Fibroblast of gingiva (primary cell): ENCODE results near the gene DROSHA.
"Not testable (repeated sequence)": the region's sequence is repeated elsewhere in the genome, so short reads cannot be mapped to it uniquely, and the experiment has no call there.

ENCODE experiments used
- DNase-seq: peaks from one replicate; pipeline ENCODE4 v3.0.0-alpha.2; 2011; ENCODE audit warnings: low read depth

The DROSHA gene

DNA sequence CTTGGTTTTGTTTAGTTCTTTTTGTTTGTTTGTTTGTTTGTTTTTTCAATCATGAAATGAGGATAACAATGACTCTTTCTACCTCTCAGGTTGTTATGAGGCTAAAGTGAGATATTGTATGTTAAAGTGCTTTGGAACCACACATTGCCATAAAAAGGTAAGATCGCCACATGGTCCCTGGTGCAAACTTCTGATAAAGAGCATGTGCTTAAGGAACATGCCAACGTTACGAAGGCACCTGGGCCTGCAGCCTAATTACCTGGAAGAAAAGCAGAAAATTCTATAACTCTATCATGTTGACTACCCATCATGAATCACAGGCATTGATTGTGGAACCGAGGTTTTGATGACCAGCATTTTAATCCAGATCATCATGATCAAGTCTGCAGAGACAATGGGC is 151.8 kb downstream of the DROSHA start:
- no peak for DNase-seq

DNA sequence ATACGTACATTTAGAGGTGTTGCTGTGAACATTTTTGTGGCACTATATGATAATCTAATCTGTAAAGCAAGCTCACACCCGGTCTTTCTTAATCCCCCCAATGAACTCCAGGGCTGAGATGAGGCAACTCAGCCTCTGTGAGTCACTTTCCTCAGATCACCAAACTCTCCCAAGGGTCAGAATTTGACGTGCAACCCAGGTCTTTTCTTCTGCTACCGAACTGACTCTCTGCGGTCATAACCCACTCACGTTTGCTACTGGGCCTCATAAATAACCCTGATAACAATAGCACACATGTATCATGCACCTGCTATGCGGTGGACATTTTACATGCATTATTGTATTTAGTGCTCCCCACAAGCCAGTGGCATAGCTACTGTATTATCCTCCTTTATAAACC is 153.1 kb downstream of the DROSHA start:
- no peak for DNase-seq

DNA sequence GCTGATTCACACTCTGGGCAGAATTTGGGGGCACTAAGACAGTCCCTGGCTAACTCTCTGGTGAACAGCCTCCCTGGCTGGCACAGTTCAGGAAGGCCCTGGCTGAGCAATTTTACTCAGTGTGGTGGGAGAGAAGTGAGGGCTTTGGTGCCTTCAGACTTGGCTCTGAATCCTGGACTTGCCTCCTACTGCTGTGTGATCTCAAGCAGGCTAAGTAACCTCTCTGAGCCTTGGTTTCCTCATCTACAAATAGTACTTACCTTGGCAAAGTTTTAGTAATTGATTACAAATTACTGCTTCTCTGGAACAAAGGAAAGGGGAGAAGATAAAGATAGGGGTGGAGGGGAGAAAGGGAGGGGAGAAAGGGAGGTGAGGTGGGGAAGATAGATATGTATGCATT is 153.8 kb downstream of the DROSHA start:
- DNase-seq: no peak

DNA sequence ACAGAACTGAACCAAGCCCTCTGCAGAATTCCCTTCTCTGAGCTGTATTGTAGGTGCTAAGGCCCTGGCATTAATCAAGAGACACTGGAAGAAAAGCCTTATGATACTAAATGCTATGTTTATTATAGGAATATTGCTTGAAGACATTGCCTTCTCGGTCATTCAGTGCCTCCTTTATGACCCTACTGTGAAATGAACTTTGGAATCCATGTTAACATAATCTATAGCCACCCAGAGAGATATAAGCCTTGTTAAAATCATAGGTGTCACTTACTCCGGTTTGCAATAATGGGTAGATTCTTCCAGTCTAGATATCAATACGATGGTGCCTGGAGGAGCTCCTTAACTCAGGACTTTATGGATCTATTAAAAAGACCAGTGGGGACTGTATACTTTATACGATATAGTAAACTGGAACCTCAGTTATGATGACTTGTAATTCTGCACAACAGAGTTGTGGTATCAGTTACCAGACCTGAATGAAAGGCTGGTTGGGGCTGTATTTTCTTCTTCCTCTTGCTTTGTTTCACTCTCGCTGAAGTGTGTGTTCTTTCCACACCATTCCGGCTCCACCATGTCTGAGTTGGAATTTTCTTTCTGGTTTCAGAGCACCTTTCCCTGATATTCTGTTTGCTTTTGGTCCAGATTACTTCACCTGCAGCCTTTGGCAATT is 154.5 kb downstream of the DROSHA start:
- no peak for DNase-seq

DNA sequence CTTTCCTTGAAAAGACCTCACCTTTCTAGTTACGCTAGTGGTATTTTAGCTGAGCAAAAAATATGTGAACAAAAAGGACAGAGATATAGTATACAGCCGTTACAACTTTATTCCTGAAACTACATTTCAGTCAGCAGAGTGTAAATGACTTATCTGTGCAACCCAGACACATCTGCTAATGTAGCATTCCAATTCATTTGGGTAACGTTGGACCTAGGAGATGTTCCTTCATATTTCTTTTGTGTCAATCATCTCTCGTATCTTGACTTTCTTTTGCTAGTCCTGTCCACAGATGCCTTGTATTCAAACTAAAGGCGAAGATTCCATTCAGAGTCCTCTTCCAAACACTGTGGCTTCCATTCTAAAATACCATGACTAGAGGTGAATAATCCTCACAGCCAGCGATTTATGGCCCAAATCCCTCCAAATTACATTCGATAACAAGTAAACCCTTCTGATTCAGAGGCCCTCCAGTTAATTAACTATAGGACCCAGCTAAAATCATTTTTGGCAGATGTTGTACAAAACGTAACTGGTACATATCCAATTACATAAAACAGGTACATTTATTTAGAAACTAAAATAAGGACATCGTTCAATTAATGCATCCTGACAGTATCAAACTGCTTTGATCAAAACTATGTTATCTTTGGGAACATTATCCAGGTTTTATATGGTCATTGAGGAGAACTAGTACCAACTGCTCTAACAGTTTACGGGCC is 155.7 kb downstream of the DROSHA start:
- no peak for DNase-seq

DNA sequence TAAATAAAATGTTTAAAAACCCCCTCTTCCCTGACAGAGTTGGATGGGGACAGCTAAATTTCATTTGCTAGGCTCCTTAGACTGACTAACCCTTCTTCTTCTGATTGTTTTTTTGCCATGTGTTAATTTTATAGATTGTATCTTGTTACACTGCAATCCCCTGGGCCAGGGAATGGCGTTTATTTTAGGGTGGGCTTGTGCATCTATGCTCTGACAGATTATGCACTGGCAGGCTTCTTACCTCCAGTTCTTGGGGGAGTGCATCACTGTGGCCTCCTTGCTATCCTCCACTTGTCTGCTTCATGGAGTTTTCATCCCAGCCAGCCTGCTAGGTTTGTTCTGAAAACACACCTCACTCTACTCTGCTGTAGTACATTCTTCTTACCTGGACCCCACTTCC is 159.8 kb downstream of the DROSHA start:
- DNase-seq: no peak

DNA sequence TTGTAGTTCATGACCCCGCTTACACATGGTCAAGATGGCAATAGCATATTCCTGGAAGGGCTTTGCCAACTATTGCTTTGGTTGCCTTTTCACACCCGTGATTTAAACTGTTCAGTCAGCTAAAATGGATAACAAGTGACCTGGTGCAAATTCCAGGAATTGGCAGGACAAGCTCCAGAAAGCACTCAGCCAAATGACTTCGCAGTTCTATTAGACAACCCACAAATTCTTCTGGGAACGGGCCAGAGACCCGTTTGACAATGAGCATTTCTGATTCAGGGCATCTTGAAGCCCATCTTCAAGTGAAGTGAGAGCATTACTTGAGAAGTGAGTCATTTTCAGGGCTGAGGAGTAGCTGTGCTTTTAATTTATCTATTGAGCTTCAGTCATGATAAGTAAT is 165.0 kb downstream of the DROSHA start:
- DNase-seq: peak; percentile 38

DNA sequence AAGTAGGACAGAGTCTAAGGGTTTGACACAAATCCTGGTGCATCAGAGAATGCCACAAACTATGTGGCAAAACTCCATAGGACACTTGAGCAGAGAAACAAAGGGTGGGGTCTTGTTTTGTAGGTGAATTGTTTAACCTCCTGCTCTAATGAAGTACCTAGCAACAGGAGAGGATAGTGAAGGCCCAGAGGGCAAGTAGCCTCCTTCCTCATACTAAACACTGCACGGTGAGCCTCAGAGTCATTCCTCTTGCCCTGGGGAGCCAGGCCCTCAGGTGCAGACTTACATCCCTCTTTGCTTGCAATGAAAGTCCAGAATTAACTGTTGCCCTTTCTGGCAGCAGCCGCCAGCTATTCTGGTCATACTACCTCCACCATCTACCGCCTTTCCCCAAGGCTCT is 166.1 kb downstream of the DROSHA start:
- no peak for DNase-seq

DNA sequence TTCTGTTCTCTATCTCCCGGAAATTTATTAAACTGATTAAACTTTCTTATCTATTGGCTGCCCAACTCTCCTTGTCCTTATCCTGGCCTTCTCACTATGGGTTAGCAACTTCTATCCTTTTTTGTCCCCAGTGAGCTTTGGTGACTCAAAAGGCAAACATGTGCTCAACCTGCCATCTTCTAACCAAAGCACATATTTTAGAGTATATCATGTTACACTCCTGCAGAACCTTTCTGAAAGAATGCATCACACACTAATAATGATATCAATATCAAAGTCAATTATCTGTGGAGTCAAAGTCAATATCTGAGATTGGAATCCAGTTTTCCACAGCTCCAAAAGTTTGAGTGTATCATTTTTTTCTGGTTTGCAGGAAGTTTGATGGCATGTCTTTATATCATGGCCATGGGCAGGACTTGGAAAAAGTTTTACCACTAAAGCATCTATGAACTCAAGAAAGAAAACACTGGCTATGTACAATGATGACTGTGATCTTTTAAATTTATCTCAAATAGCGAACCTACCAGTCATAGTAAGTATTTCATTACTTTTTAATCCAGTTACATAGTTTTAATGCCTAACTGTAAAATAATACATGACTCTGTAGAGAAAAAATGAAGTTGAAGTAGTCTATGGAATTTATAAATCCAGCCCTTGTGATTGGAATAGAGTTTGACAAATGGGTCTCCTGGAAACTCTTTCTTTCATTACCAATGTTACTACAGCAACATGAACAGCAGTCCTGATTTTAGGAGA is 166.8 kb downstream of the DROSHA start:
- peak; percentile 56 for DNase-seq

DNA sequence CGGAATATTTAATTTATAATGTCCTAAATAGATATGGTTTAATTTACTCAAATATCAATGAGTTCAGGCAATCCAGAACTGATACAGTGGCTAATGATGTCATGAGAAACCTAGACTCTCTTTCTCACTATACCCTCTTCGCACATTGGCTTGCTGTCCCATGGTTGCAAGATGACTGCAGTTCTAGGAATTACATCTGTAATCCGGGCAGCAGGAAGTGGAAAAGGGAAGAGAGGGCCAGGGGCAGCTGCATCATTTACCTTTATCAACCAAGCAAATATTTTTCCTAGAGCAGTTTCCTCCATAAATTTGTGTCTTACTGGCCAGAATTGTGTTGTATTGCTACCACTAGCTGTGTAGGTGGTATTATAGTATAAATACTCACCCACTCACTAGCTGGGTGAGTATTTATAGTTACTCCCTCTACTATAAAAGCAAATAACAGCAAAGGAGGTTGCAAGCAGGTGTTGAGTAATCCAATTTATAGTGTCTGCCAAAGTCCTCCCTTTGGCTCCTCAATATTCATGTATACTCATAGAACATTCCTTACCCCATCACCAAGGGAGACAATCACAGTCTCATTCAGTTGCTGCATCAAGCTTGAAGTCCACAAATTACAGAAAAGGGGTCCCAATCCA is 168.8 kb downstream of the DROSHA start:
- peak; percentile 42 for DNase-seq

DNA sequence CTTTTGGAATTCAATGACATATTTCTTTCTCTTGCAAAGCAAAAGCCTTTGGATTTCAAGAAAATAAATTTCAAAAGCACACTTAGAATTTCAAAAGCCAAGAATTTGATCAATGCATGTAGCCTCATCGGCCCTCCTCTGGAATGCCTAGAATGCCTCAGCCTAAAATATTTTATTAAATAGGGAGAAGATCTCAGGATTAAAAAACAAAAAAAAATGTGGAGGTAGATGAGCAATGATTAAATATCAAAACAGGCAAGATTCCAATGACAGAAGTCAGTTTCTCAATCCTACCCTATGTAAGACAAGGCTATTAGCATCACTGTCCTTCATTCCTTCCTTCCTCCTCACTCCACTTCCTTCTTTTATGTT is 169.4 kb downstream of the DROSHA start:
- DNase-seq: peak; percentile 32

DNA sequence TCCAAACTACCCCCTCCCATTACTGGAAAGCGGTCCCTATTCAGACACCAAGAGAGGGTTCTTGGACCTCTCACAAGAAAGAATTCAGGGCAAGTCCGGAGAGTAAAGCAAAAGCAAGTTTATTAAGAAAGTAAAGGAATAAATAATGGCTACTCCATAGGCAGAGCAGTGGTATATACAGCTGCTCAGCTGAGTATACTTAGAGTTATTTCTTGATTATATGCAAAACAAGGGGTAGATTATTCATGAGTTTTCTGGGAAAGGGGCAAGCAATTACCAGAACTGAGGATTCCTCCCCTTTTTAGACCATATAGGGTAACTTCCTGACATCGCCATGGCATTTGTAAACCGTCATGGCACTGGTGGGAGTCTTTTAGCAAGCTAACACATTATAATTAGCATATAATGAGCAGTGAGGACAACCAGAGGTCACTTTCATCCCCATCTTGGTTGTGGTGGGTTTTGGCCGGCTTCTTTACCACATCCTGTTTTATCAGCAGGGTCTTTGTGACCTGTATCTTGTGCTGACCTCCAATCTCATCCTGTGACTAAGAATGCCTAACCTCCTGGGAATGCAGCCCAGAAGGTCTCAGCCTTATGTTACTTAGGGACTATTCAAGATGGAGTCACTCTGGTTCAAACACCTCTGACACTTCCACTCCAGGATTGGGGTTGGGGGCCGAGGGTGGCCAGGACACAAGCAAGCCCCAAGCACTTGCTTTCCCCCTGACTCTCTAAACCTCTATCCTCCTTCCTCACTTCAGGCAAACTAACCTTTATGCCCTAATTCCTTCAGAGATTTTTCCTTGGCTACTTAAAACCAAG is 170.0 kb downstream of the DROSHA start:
- DNase-seq: not testable (repeated sequence)

DNA sequence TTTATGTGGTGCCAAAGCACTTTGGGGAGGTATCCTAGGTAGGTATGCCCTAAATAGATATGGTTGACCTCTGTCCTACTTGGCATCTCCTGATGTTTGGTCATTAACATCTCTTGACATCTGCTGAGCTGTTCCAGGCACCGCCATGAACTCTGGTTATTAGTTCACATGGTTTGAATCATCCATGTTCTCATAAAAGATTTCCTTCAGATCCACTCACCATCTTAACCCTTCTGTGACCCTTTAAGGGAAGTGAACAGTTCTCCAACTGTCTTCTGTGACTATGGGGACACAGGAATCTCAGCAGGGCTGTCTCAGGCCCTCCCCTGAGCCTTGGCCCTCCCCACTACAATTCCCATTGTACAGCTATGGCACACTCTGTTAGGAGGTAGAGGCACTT is 170.7 kb downstream of the DROSHA start:
- DNase-seq: peak; percentile 21

DNA sequence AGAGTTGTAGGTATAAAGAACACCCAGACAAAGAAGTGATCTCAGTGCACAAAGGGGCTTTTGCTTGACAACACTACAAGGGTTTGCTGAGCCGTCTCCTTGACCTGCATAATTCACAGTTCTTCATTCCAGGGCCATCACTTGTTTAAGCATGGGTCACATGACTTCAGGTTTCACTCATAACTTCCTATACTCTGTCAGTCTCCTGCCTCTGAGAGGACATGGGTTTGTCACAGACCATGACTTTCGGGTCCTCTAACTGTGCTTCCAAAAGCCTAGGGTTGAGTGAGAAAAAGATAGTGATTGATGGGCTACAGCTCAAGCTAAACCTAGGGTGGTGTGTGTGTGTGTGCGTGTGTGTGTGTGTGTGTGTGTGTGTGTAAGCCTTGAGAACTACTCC is 172.1 kb downstream of the DROSHA start:
- DNase-seq: no peak

DNA sequence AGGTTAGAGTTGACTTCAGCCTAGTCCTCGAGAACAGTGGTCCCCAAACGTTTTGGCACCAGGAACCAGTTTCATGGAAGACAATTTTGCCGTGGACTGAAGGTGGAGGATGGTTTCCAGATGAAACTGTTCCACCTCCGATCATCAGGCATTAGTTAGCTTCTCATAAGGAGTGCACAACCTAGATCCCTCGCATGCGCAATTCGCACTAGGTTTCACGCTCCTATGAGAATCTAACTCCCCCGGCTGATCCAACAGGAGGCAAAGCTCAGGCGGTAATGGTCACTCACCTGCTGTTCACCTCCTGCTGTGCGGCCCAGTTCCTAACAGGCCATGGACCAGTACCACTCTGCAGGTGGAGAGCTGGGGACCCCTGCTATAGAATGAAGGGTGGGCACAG is 174.9 kb downstream of the DROSHA start:
- no peak for DNase-seq

DNA sequence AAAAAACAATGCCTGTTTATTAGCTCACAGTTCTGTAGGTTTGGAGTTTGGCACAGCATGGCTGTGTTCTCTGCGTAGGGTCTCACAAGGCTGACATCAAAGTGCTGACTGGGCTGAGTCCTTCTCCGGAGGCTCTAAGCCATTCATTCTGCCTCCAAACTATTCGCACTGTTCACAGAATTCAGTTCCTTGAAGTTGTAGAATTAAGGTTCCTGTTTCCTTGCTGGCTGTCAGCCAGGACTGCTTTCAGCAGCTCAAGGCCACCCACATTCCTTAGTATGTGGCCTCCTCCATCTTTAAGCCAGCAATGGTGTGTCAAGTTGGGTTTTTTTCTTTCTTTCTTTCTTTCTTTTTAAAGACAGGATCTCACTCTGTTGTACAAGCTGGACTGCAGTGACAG is 176.6 kb downstream of the DROSHA start:
- no peak for DNase-seq
